Measurements from ENCODE around the gene KCNK6.
A peak's percentile ranks its signal among the peaks of the same experiment; 100 is the strongest.
"Not testable (repeated sequence)": the region's sequence is repeated elsewhere in the genome, so short reads cannot be mapped to it uniquely, and the experiment has no call there.

Gene KCNK6

DNA sequence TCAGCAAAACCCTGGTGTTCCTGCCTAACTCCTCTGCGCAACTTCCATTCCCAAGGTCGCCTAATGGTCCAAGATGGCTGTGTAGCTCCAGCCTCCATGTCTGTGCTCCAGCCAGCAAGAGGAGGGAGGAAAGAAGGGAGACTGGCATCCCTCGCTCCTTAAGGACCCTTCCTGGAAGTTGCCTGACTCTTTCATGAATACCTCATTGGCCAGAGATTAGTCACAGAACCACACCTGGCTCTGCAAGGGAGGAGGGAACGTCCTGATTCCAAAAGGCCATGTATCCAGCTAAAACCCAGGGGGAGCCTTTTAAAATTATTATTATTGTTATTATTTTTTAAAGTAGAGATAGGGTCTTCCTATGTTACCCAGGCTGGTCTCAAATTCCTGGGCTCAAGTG lies 4.8 kb downstream of the KCNK6 start:
- ATAC-seq, result no peak
- no peak for DNase-seq

DNA sequence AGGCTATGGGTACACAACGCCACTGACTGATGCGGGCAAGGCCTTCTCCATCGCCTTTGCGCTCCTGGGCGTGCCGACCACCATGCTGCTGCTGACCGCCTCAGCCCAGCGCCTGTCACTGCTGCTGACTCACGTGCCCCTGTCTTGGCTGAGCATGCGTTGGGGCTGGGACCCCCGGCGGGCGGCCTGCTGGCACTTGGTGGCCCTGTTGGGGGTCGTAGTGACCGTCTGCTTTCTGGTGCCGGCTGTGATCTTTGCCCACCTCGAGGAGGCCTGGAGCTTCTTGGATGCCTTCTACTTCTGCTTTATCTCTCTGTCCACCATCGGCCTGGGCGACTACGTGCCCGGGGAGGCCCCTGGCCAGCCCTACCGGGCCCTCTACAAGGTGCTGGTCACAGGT lies 6.9 kb downstream of the KCNK6 start:
- ATAC-seq (no peak), DNase-seq (no peak)

DNA sequence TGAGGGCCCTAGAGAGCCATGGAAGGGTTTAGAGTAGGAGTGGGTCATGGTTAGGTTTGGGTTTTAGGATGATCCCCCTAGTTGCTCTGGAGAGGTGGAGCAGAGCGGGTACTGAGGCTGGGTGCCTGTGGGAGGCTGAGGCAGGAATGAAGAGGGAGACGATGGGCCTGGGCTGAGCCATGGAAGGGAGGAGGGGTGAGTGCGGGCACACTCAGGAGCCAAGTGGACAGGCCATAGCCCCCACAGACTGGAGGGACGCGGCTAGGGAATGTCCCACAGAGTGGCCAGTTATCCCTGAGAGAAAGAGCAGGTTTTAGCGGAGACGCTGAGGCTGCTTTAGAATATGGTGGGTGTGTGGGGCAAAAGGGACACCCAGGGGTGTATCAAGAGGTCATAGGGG lies 10.0 kb downstream of the KCNK6 start:
- DNase-seq (no peak), ATAC-seq (no peak)

DNA sequence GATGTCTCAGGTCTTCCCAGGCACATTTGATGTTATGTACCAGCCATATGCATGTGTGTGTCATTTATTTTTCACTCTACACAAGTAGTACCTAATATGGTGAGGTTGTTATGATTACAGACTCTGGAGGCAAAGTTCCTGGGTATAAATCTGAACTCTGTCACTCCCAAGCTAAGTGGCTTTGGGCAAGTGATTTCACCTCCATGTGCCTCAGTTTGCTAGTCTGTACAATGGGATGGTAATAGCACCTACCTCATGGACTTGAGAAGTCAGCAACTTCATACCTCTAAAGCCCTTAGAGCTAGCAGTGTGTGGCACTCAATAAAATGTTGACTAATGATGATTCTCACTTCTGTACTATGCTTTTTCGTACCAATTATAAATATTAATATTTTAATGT lies 12.1 kb downstream of the KCNK6 start:
- DNase-seq, result no peak
- no peak for ATAC-seq

DNA sequence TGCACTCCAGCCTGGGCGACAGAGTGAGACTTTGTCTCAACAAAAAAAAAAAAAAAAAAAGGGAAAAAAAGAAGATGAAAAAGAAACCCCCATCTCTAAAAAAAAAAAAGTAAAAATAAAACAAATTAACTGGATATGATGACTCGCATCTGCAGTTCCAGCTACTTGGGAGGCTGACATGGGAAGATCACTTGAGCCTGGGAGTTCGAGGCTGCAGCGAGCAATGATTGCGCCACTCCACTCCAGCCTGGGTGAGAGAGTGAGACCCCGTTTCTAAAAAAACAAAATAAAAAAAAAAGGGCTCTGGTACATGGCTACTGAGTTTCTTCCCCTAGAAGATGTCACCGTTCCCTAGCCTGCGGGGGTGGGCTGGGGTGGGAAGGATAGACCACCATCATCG lies 13.6 kb downstream of the KCNK6 start:
- ATAC-seq, result no peak
- no peak for DNase-seq

DNA sequence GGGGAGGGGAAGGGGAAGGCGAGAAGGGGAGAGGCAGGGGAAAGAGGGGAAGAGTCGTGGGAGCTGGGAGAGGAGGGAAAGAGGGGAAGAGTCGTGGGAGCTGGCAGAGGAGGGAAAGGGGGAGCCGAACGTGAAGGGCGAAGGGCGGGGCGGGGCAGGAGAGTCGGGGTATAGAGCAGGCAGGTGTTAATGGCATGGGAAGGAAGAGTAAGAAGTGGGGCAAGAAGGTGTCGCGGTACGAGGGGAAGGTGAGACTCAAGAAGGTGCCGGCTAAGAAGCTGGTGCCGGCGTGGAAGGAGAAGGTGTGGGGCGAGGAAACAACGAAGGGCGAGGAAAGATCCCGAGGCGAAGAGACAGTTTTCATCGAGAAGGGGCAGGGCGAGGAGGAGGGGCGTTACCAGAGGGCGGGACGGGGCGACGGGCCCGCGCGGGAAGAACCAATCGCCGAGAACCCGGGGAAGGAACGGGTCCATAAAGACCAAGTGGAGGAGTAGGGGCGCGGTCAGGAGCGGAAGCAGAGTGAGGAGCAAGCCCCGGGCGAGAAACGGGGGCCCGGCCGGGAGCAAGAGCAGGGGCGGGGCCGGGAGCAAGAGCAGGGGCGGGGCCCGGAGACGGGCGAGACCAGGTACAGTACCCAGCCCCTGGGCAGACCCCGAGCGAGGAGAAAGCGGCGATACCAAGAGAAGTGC lies 16.4 kb downstream of the KCNK6 start:
- DNase-seq (peak; percentile 96), ATAC-seq (peak; percentile 81)

DNA sequence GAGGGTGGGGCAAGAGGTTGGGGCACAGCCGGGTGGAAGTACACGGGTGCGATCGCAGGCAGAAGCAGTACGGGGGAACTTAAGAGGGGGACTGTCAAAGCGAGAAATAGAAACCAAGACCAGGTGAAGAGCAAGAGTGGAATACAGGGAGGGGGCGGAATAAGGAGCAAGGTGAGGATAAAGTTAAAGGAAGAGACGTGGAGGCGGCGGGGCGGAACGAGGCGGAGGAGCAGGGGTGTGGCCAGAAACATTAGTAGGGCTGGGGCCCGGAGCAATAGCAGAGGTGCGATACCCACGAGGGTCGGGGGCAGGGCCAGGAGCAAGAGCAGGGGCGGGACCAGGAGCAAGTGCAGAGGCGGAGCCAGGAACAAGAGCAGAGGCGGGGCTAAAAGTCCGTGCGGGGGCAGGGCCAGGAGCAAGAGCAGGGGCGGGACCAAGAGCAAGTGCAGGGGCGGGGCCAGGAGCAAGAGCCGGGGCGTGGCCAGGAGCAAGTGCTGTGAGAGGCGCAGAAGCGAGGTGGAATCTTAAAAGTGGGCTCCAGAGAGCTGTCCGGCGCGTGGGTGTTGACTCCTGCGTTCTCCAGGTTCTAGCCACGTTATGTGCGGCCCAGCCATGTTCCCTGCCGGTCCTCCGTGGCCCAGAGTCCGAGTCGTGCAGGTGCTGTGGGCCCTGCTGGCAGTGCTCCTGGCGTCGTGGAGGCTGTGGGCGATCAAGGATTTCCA lies 17.2 kb downstream of the KCNK6 start:
- ATAC-seq (peak; percentile 66), DNase-seq (peak; percentile 96)

DNA sequence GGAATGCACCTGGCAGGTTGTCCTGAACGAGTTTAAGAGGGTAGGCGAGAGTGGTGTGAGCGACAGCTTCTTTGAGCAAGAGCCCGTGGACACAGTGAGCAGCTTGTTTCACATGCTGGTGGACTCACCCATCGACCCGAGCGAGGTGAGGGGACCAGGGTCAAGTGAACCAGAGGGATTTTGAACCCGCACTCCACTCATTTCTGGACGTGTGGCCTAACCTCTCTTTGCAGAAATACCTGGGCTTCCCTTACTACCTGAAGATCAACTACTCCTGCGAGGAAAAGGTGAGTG lies 17.7 kb downstream of the KCNK6 start:
- ATAC-seq (no peak), DNase-seq (no peak)

DNA sequence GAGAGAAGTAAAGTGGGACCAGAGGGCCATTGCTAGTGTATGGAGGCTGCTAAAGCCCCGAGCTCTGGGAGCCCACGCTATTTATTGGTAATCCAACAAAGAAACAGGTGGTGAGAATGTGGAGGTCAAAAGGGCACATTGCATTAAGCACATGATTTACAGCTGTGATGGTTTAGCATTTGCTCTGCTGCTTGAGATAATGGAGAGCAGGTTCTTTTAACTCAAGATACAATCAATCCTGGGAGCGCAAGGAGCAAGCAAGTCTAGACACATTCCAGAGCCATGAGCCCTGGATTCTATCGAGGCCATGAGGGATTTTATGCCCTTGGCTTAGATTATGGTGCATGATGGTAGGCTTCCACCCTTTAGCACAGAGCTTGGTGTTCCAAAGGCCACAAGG lies 19.4 kb downstream of the KCNK6 start:
- DNase-seq, ATAC-seq: not testable (repeated sequence)

DNA sequence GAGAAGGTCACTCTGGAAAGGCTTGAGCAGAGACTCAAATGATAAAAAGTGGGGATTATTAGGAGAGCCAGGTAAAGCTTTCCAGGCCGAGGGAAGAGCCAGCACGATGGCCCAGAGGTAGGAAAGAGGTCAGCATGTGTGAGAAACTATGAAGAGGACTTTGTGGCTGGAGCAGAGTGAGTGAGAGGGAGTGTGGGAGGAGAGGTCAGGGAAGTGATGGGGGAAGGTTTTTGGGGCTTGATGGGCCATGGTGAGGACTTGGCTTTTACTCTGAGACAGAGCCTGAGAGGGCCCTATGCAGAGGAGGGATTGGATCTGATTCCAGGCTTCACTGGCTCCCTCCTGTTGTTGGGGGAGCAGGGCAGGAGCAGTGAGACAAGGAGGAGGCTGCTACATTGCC lies 21.3 kb downstream of the KCNK6 start:
- DNase-seq (no peak), ATAC-seq (no peak)

DNA sequence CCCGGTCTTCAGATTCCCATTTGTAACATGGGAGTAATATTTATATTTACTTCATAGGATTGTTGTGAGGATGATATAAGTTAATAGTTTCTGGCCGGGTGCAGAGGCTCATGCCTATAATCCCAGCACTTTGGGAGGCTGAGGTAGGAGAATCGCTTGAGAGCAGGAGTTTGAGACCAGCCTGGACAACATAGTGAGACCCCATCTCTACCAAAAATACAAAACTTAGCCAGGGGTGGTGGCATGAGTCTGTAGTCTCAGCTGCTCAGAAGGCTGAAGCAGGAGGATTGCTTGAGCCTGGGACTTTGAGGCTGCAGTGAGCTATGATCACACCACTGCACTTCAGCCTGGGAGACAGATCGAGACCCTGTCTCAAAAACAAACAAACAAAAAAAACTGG lies 27.2 kb downstream of the KCNK6 start:
- DNase-seq (no peak), ATAC-seq (no peak)

DNA sequence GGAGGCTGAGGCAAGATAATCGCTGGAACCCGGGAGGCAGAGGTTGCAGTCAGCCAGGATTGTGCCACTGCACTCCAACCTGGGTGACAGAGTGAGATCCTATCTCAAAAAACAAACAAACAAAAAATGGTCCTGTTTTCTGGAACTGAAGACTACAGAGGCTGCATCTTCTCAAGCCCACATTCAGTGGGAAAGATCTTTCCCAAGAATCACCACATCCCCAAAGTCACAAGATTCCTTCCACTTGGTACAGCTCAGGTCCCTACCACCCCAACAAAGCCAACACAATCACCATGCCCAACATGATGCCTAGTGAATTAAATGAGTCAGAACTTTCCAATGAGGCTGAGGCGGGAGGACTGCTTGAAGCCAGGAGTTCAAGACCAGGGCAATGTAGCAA lies 31.2 kb downstream of the KCNK6 start:
- DNase-seq, result no peak
- ATAC-seq, result no peak

DNA sequence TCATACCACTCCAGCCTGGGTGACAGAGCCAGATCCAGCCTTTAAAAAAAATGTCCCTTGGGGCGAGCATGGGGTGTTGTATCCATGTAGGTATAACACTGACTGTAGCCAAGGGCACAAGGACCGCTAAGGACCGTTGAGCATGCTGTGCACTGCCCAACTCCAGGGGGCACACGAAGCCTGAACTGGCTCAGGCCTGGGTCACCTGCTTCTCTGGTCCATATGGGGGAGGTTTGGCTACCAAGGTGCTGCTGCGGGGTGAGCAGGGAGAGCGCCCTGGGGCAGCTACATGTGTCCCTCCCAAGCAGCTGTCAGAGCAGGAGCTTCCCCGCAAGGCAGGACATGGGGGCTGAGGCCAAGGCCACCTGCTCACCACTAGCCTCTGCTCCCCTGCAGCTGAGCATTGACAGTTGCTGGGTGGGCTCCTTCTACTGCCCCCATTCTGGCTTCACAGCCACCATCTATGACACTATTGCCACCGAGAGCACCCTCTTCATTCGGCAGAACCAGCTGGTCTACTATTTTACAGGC lies 32.3 kb downstream of the KCNK6 start:
- DNase-seq (no peak), ATAC-seq (no peak)

DNA sequence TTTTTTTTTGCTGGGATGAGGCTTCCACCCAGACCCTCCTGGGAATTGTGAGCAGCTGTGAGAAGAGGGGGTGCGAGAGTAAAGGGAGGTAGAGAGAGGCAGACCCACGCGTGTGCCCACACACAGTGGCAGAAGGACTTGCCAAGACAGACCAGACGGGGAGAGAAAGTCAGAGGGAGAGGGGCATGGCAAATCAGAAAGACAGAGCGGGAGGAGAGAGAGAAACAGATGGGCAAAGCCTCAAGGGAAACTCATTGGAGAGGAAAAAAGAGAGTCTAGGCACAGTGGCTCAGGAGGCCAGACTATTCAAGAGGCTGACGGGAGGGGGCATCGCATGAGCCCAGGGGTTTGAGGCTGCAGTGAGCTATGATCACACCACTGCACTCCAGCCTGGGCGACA lies 33.0 kb downstream of the KCNK6 start:
- no peak for DNase-seq
- no peak for ATAC-seq

DNA sequence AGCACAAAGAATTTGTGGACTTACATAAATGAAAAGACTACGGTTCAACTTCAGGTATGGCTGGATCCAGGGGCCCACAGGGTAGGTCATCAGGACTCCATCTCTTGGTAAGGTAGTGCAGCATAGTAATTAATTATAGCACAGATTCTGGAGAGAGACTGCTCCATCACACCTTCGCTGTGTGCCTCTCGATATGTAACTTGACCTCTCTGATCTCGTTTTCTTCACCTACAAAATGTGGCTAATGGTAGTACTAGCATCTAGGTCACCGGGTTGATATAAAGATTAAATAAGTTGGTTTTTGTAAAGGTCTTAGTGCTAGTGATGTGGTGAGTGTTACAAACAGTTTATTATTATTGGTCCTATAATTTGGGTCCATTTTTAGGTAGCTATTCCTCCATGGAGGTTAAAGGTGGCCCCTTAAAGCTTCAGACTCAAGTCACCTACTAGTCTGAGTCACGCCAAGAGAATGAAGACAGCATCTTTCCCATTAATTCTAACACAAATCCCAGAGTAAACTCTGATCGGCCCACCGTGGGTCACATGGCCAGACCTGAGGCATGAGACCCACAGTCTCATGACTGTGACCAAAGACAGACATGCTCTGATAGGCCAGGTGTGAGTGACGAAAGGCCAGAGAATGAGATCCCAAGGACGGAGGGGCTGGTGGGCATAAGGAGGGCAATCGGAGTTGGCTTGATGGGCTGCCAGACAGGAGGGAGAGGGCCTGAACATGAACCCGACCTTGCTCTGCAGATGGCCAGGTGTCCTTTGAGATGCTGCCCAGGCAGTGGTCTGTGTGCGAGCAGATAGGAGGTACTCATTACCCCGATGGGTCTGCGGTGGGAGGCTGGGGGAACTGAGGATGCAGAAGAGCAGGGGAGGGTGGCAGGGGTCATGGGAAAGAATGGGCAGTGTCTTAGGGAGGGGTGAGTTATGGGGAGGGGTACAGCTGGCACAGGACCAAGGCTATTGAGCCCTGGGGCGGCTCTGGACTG lies 36.4 kb downstream of the KCNK6 start:
- DNase-seq (no peak), ATAC-seq (no peak)

DNA sequence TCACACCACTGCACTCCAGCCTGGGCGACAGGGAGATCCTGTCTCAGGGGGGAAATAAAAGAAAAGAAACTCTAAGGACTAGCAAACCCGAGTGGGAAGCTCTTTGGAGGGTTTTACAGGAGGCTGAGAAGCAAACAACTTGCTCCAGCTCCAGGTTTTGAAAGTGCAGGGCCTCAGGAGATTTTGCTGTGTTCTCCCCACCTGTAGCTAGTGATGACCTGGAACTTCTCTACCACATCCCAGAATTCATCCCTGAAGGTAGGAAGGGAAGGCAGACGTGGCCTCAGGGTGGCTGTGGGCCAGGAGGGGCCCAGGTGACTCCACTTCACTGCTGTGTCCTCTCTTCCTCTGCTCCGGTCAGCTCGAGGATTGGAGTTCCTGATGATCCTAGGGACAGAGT lies 38.4 kb downstream of the KCNK6 start:
- ATAC-seq (no peak), DNase-seq (no peak)

DNA sequence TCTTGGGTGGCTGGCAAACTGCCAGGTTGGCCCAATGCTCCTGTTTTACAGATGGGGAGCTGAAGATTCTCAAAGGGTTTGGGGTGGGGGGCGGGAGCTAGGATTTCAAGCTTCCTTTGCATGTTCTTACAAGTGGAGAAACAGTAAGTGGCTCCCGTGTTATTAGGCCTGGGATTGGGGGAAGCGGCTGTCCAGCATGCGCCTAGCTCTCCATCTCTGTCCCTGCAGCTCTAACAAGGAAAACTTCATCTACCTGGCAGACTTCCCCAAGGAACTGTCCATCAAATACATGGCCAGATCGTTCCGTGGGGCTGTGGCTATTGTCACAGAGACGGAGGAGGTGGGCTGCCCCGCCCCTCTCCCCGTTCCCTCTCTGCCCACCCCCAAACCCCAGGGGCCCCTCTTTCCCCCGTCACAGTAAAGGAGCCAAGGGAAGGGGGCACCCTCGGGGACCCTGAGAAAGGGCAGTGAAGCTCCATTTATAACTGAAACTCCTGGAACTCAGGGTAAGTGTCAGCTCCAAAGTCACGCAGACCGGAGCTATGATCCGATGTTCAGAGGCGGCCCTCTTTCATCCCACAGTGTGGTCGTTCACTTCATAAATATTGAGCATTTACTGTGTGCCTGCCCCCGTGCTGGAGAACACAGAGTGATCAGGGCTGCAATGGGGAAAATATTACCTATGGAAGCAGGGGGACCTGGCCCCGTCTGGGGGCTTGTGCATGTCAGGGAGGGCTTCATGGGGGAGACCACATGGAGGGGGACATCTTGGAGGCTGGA lies 39.8 kb downstream of the KCNK6 start:
- ATAC-seq, result no peak
- no peak for DNase-seq

DNA sequence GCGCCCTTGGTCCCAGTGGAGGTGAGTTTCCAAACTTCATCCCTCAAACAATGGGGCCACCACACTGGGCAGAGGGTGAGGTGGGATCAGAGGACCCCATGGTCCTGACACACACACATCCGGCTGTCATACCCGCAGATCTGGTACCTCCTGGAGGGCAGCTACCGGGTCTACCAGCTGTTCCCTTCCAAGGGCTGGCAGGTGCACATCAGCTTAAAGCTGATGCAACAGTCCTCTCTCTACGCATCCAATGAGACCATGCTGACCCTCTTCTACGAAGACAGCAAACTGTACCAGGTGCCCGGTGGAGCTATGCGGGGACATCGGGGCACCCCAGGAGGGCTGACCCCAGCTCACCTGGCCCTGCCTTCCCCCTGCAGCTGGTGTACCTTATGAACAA lies 40.7 kb downstream of the KCNK6 start:
- ATAC-seq, result no peak
- DNase-seq, result no peak

DNA sequence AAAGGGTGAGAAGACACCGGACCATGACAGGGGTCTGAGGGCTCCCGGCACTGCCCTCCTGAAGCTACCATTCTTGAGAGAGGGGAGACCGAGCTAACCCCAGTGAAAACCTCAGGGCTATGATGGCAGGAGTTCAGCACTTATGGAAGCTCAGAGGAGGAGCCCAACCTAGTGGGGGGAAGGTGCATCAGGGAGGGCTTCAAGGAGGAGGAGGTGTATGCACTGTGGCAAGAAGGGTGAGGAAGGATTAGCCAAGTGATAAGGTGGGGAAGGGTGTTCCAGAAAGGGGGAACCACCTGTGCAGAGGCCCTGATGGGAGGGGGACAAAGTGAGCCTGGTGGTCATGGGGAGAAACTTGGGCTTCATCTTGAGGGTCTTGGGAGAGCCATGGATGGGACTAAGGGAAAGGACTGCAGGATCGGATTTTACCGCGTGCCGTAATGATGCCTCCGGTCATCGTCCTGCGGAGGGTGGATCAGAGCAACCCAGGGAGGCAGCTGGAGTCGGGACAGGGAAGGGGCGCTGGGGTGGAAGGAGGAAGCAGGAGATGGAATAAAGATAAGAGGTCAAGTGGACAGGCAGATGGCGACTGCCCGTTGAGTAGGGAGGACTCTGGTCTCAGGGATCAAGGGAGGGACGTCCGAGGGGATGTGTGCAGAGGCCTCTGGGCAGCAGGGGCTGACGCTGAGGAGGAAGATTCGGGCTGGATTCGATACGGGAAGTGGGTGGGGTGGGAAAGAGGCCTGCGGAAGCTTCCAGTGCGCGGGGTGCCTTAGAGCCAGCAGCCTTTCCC lies 41.4 kb downstream of the KCNK6 start:
- ATAC-seq, result no peak
- no peak for DNase-seq

DNA sequence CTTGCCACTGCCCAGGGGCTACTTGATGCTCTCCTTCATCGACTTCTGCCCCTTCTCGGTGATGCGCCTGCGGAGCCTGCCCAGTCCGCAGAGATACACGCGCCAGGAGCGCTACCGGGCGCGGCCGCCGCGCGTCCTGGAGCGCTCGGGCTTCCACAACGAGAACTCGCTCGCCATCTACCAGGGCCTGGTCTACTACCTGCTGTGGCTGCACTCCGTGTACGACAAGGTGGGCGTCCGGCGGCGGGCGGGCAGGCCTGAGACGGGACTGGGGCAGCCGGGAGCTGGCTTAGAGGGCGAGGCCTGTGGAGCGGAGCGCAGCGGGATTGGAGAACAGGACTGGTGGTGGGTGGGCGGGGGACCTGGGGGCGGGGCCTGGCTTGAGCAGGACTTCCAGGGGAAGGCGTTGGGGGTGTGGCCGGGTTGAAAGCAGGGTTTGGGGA lies 42.0 kb downstream of the KCNK6 start:
- peak; percentile 77 for DNase-seq
- ATAC-seq, result peak; percentile 75

Data from stimulated activated naive CD8-positive, alpha-beta T cell treated with anti-CD3 and anti-CD28 coated beads, Interleukin-15, Interleukin-2, amounts not matched to agents 100 U/mL and 50 U/mL, for 24 hours (primary cell).